ELF-1 (cell line): ENCODE measurements around the gene OR2Y1.
"Not testable (repeated sequence)": the region's sequence is repeated elsewhere in the genome, so short reads cannot be mapped to it uniquely, and the experiment has no call there.

Source experiments
- DNase-seq: peaks from one replicate; pipeline ENCODE4 v3.0.0-alpha.2; 2016; ENCODE audit warnings: low read depth, low spot score

The OR2Y1 gene

GRCh38 chr5:180739271-180739670 is 587 bp downstream of the OR2Y1 start:
- DNase-seq: no peak

- DNase-seq: no peak
These were observed 3.3 kb downstream of the OR2Y1 start for GRCh38 chr5:180736536-180736935.

GRCh38 chr5:180724944-180725343 is 14.9 kb downstream of the OR2Y1 start:
- no peak for DNase-seq

GRCh38 chr5:180723936-180724335 is 15.9 kb downstream of the OR2Y1 start:
- DNase-seq: no peak

DNA sequence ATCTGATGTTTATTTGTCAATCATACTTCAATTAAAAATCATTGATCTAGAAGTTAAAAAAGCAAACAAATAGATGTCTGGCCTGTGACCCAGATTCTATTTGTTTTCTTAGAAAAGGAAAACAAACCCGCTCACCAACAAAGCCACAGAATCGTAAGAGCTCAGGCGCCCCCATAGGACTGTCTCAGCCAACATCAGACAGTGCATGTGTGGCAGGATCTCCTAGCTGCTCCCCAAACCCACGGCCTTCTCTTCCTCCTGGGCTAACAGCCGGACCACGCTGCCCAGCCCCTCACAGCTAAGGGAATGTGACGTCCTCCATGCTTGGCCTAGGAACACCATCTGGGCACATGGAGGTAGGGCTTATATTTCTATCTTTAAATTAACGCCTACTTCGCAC is 19.4 kb downstream of the OR2Y1 start:
- peak; percentile 2 for DNase-seq

DNA sequence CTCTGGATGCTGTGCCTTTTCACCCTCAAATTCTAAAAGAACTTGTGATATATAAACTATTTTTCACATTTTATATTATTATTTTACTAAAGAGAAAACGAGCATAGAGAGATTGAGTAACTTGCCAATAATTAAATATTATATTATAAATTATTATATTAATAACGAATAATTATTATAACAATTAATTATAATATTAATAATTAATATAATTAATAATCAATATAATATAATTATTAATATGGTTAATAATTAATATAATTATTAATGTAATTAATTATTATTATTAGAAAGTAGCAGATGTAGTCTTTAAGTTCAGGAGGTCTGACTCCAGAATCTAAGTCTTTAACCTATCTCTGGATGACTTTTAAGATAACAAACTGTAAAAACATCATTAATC is 20.1 kb downstream of the OR2Y1 start:
- no peak for DNase-seq

- peak; percentile 48 for DNase-seq
These were observed 20.9 kb downstream of the OR2Y1 start for GRCh38 chr5:180718810-180719453.

DNA sequence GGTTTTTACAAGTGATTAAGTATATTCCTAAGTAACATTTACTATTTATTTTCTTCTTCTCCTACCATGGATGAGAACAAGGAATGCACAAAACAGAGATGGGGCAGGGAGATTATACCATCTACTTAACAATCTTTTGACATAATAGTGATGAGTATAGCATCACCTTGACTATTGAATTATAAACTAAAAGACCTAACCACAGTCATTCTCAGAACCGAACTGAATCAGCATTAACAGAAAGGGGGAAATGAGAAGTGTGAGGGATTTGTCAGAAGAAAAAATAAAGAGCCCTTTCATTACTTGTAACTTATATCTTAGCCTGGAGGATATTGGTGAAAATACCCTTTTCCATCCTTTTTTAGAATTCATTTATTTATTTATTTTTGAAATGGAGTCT is 21.9 kb downstream of the OR2Y1 start:
- no peak for DNase-seq

GRCh38 chr5:180704362-180704761 is 35.5 kb downstream of the OR2Y1 start:
- no peak for DNase-seq

DNA sequence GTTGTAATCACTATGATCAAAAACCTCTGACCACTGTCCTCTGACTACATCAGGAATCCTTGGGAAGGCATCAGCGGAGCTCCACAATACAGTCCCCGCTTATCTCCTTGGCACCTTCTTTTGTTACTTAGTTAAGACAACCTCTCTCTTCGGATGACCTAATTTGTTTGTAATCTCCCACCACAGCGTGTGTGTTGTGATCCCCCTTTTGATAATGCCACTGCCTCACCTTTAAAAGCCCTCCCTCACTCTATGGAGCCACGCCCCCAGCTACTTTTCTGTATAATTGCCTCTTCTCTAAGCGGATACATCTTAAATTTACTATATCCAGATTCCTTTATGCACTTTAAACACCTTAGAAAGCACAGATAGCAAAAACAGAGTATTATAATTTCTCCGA is 35.9 kb downstream of the OR2Y1 start:
- no peak for DNase-seq

DNA sequence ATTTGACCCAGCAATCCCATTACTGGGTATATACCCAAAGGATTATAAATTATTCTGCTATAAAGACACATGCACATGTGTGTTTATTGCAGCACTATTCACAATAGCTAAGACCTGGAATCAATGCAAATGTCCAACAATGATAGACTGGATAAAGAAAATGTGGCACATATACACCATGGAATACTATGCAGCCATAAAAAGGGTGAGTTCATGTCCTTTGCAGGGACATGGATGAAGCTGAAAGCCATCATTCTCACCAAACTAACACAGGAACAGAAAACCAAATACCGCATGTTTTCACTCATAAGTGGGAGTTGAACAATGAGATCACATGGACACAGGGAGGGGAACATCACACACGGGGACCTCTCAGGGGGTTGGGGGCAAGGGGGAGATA is 36.5 kb downstream of the OR2Y1 start:
- DNase-seq: not testable (repeated sequence)

DNA sequence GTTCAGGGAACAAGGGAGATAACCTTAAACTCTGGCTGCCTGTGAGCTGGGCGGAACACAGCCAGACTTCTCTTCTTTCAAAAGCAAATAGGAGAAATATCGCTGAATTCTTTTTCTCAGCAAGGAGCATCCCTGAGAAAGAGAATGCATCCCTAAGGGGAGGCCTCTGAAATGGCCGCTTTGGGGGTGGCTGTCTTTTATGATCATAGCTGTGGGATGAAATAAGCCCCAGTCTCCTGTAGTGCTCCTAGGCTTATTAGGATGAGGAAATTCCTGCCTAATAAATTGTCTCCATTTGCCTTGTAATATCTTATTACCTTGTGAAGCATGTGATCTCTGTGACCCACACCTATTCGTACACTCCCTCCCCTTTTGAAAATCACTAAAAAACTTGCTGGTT is 39.4 kb downstream of the OR2Y1 start:
- DNase-seq: not testable (repeated sequence)

- DNase-seq: no peak
These were observed 40.8 kb downstream of the OR2Y1 start for GRCh38 chr5:180699042-180699441.

- DNase-seq: no peak
These were observed 43.7 kb downstream of the OR2Y1 start for GRCh38 chr5:180696116-180696515.

GRCh38 chr5:180692429-180692828 is 47.4 kb downstream of the OR2Y1 start:
- no peak for DNase-seq

DNA sequence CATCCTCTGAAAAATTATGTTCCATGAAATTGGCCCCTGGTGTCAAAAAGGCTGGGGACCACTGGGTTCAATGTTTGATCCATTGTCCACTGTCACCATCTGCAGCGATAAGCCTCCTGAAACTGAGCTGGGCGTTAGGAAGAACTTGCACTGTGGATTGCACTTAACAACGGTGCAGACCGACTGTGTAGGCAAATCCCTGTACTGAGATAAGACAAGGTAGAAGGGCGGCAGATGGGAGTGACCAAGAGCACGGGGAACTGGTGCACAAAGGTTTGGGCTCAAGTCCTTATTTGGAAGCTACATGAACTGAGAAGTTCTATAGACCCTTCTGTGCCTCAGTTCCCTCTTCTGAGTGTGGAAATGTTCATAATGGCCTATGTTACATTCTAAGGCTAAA is 48.8 kb downstream of the OR2Y1 start:
- no peak for DNase-seq

GRCh38 chr5:180690562-180690961 is 49.3 kb downstream of the OR2Y1 start:
- DNase-seq: no peak

DNA sequence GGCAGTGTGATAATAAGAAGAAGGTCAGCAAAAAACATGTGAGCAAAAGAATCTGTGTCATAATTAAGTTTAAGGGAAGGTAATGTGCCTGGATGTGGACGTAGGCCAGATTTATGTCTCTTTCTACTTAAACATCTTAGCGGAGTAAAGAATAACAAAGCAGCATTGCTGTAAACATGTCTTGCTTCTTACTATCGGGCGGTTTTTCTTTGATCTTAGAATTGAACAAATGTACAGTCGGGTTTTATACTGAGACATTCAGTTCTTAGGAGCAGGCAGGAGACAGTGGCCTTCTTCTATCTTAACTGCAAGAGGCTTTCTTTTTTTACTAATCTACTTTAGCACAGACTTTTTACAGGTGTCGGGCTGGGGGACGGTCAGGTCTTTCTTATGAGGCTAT is 50.1 kb downstream of the OR2Y1 start:
- DNase-seq: no peak
